ENCODE results near the gene B4GALT4.
"Not testable (repeated sequence)": the region's sequence is repeated elsewhere in the genome, so short reads cannot be mapped to it uniquely, and the experiment has no call there.

B4GALT4 gene

DNA sequence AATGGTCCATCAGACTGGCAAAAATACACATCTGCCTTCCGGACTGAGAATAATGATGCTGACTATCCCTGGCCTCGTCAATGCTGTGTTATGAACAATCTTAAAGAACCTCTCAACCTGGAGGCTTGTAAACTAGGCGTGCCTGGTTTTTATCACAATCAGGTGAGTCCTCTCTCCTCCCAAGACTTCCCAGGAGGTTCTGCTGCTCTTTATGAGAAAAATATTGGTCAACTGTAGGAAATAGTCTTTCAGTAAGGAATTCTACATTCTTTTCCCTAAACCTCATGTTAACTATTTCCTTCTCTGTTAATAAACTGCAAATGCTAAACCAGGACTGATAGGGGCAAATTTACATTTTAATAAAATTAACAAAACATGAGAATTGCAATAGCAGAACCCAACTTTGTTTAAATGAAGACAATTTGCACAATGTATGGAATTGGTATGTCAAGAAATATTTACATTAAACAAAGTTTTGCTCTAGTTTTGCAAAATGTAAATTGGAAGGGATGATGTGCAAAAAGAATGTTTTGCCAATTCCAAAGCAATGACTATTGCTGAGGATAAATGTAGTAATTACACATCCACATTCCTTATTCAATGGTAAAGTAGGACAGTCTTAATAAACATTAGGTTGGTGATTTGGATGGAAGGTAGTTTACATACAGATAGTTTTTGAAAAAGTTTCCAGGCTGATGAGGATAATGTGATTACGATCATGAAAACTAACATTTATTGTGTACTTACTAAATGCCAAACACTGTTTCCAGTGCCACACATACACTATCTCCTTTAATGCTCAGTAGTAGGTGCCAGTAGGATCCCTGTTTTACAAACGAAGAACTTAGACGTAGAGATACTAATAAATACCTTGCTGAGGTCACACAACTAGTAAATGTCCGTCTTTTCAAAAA lies 46.2 kb downstream of the B4GALT4 start:
- no peak for DNase-seq

DNA sequence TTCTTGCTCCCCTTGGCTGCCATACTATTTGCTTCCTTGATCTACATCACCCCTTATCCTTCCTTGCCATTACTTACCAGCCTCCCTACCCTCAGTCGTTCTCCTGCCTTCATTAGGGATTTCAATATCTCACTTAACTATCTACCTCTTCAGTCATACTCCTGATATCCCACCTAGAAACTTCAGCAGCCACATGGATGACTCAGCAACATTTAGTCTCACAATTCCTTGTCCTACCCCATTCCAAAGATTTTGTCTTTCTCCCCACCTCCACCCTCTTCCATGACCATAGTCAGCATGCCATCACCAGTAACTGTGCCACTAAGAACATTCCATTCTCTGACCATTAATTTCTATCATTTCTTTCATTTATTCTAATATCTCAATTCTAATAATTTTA lies 48.9 kb downstream of the B4GALT4 start:
- no peak for DNase-seq

- no peak for DNase-seq
These were observed 53.4 kb downstream of the B4GALT4 start for GRCh38 chr3:119187266-119187665.

GRCh38 chr3:119184796-119185570 lies 55.7 kb downstream of the B4GALT4 start:
- no peak for DNase-seq

- no peak for DNase-seq
These were observed 56.6 kb downstream of the B4GALT4 start for GRCh38 chr3:119184111-119184510.

DNA sequence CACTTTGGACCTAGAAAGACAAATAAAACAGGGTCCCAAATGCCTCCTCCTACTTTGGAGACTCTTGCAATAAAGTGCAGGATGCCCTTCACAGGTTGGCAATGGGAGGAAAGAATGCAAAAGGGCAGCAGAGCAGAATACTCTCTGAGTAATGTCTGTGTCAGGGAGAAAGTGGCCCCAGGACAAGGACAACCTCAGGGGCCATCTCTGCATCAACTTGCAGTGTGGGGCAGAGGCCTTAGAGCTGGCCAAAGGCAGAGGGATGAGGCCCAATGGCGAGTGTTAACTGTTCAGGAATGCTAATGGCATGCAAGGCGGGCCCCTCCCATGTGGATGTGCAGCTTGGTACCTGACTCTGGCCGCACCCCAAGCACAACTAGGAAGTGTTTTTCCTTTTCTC lies 58.9 kb downstream of the B4GALT4 start:
- DNase-seq = no peak

DNA sequence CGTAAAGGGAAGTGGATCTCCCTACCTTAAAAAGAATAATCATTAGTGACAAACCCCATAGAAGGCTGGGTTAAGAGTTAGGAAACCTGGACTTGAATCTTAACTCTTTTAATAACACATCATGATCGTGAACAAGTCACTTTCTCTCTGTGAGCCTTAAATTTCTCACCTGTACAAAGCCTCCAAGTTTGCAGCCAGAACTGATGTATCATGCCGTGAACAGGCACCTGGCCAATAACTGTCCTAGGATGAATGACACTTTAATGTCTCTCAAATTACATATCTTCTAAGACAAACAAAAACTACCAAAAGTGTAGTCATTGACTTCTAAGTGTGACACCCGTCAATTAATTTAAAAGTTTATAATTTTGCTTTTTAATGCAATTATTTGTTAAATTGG lies 63.4 kb downstream of the B4GALT4 start:
- DNase-seq = no peak

DNA sequence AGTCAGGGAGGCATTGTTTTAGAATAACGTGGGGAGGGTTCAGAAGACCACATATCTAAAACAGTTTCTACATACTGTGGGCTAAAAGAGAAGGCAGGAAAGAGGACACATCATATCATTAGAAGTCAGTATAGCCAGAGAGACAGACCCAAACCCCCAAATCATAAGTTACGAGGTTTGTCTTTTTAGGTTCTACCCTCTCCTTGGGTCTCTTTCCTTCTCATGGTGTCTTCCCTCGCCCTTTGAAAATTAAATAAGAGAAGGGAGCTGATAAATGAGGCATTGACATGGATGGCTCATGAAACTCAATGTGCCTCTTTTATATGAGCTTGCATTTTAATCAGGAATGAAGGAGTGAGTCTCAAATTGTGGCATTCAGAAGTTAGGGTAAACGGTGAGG lies 63.9 kb downstream of the B4GALT4 start:
- DNase-seq = no peak

DNA sequence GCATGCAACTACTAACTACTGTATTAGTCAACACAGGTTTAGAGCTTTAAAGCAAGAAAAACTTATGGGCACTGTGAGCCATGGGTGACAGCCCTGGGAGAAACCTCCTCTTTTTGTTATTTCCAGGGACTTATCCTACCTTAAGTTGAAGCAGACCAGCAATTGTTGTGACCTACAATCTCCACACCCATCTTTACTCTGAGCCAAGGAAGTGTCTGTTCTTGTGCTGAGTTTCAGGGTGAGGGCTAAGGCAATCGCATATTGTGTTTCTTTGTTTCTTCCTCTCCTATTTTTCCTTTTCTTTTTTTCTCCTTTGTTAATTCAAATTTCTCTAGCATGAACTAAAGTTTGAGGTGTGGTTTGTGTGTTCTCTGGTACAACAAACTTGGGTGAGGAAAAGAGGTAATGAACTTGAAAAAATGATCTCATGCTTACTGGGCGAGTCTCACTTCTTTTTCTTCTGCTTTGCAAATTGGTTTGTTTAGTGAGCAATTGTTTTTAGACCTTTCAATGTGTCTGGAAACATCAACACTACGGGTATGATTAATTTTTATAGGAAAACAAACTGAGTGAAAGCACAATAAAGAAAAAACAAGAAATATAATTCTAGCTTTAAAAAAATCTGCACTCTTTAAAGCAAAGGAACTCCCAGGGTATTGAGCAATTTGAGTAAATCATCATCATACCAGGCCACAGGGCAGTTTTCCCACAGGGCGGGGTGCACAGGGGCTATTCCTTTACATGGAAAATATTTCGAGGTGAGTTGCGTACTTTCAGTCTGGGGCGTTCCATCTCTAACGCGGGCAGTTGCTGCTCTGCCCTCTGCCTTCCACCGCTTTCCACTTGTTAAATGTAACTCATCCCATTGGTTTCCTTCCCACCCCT lies 64.6 kb downstream of the B4GALT4 start:
- DNase-seq = peak; percentile 4

GRCh38 chr3:119173325-119173724 lies 67.4 kb downstream of the B4GALT4 start, which contains the start of gene UPK1B:
Gene UPK1B, plus strand, starts transcription at chr3:119173598. Its CDS starts 13,144 bp downstream, at chr3:119186742.
- DNase-seq = no peak

- no peak for DNase-seq
These were observed 69.9 kb downstream of the B4GALT4 start for GRCh38 chr3:119170821-119171220.

GRCh38 chr3:119164745-119165144 lies 75.9 kb downstream of the B4GALT4 start:
- not testable (repeated sequence) for DNase-seq
